ENCODE measurements around the gene DDX23.

The DDX23 gene

GRCh38 chr12:48851883-48852733 lies at the start of gene DDX23:
Gene DDX23, minus strand, starts transcription at chr12:48852163. Its CDS starts 6,381 bp downstream, at chr12:48845782.
- TF ChIP-seq, protein P1, sequence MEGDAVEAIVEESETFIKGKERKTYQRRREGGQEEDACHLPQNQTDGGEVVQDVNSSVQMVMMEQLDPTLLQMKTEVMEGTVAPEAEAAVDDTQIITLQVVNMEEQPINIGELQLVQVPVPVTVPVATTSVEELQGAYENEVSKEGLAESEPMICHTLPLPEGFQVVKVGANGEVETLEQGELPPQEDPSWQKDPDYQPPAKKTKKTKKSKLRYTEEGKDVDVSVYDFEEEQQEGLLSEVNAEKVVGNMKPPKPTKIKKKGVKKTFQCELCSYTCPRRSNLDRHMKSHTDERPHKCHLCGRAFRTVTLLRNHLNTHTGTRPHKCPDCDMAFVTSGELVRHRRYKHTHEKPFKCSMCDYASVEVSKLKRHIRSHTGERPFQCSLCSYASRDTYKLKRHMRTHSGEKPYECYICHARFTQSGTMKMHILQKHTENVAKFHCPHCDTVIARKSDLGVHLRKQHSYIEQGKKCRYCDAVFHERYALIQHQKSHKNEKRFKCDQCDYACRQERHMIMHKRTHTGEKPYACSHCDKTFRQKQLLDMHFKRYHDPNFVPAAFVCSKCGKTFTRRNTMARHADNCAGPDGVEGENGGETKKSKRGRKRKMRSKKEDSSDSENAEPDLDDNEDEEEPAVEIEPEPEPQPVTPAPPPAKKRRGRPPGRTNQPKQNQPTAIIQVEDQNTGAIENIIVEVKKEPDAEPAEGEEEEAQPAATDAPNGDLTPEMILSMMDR (IDR thresholded peaks at IDR 0.05) = no peak

DNA sequence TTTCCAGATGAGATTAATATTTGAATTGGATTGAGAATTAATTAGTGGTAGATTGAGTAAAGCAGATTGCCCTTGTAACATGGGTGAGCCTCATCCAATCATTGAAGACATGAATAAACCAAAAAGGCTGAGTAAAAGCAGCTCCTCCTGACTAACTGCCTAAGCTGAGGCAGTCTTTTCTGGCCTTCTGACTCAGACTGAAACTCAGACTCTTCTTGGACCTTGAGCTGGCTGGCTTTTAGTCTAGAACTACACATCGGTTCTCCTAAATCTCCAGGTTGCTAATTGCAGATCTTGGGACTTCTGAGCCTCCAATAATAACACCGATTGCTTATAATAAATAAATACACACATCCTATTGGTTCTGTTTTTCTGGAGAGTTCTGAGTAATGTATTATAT lies 49.3 kb upstream of the DDX23 start:
- TF ChIP-seq, protein P1 (IDR thresholded peaks at IDR 0.05) = no peak

DNA sequence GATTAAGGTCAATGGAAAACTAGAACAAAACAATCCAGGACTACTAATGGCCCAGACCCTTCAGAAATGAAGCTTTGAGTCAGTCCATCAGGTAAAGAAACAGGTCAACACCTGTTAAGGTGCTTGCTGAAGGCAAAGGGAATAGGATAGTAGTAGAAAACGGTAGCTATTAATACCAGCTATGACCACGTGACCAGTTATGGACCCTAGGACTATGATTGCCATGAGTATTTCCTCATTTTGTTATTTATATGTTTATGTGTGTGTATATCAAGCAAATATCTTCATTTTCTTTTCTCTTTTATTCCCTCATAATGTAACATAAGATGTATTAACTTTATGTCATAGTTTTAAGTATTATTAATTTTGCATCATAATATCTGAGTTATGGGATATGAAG lies 47.7 kb upstream of the DDX23 start:
- TF ChIP-seq, protein P1 (IDR thresholded peaks at IDR 0.05) = no peak

GRCh38 chr12:48894271-48894670 lies 42.3 kb upstream of the DDX23 start:
- TF ChIP-seq, protein P1 (IDR thresholded peaks at IDR 0.05) = no peak

GRCh38 chr12:48890657-48891418 lies 38.9 kb upstream of the DDX23 start:
- TF ChIP-seq, protein P1 (IDR thresholded peaks at IDR 0.05) = peak; percentile 73

- TF ChIP-seq, protein P1 (IDR thresholded peaks at IDR 0.05) = no peak
These were observed 37.7 kb upstream of the DDX23 start for GRCh38 chr12:48889679-48890078.

DNA sequence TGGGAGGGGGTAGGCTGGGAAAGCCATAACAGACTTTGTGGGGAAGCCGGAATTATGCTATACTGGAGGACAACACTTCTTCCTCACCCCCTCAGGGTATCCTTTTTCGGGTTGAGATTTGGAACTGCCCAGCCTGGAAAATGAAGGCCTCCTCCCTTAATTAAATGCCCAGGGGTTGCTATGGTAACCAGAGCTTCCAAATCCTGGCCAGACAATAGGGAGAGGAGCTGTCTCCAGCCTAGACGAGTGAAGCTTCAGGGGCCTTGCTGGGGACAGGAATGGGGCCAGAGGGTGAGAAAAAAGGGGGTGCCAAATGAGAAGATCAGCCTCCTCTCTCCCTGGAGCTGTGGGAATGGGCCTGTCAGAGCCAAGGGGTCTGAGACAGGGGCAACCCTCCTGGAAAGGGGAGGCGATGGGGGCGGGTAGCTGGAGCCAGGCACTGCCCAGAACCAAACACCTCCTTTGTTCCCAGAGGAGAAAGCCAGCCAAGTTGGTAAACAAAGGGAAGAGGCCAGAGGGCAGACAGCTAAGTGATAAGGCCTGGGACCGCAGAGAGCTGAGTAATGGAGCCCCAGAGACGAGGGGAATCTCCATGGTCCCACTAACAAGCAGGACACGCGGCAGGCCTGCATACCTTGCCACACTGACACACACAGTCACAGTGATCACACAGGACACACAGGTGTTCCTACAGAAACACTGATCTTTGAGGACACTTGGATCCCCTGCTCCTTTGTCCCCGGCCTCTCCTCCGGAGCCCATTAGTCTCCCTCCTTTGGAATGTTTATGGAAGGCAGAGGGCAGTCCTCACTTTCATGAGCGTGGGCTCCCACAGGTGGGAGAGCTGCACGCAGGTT lies 31.6 kb upstream of the DDX23 start:
- TF ChIP-seq, protein P1 (IDR thresholded peaks at IDR 0.05) = no peak
